Measurements from ENCODE around the gene FOLR3. TPM values are rescaled to one million over a fixed set of nuclear protein-coding genes. Genes with fewer than 3 reads are reported as not detected.
A peak's percentile ranks its signal among the peaks of the same experiment; 100 is the strongest.
"Not testable (repeated sequence)": the region's sequence is repeated elsewhere in the genome, so short reads cannot be mapped to it uniquely, and the experiment has no call there.

FOLR3 gene
- total RNA-seq, 4 donors from 2014 or later: 0.35 TPM; not detected in 3

DNA sequence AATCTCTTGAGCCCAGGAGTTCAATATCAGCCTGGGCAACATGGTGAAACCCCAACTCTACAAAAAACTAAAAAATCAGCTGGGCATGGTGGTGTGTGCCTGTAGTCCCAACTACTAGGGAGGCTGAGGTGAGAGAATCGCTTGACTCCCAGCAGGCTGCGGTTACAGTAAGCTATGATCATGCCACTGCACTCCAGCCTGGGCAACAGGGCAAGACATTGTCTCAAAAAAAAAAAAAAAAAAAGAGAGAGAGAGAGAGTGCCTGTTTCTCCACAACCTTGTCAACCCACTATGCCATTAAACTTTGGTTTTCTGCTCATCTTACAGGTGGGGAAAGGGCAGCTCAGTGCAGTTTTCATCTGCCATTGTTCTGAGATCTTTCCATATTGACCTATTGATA lies 5.1 kb downstream of the FOLR3 start:
- H3K27ac ChIP-seq: no peak overlapping the region
- no peaks in the 10 kb centered on the region for H3K36me3 ChIP-seq
- intact Hi-C loops (cut with DNase I): no loop called here
- DNase-seq: no peak
- no peaks in the 10 kb centered on the region for H3K9me3 ChIP-seq
- H3K4me3 ChIP-seq: no peak overlapping the region
- H3K4me1 ChIP-seq: peaks cover 7 to 49% (median 7%) of the 10 kb centered on the region in 3 donors
- H3K27me3 ChIP-seq: no peaks in the 10 kb centered on the region
- 81 to 100% methylated on average over 2 of the region's 2 CpGs for WGBS, 2 donors
- TF ChIP-seq POLR2A (IDR thresholded peaks at IDR 0.05): no peak
- TF ChIP-seq, protein P1, sequence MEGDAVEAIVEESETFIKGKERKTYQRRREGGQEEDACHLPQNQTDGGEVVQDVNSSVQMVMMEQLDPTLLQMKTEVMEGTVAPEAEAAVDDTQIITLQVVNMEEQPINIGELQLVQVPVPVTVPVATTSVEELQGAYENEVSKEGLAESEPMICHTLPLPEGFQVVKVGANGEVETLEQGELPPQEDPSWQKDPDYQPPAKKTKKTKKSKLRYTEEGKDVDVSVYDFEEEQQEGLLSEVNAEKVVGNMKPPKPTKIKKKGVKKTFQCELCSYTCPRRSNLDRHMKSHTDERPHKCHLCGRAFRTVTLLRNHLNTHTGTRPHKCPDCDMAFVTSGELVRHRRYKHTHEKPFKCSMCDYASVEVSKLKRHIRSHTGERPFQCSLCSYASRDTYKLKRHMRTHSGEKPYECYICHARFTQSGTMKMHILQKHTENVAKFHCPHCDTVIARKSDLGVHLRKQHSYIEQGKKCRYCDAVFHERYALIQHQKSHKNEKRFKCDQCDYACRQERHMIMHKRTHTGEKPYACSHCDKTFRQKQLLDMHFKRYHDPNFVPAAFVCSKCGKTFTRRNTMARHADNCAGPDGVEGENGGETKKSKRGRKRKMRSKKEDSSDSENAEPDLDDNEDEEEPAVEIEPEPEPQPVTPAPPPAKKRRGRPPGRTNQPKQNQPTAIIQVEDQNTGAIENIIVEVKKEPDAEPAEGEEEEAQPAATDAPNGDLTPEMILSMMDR (IDR thresholded peaks at IDR 0.05): no peak

DNA sequence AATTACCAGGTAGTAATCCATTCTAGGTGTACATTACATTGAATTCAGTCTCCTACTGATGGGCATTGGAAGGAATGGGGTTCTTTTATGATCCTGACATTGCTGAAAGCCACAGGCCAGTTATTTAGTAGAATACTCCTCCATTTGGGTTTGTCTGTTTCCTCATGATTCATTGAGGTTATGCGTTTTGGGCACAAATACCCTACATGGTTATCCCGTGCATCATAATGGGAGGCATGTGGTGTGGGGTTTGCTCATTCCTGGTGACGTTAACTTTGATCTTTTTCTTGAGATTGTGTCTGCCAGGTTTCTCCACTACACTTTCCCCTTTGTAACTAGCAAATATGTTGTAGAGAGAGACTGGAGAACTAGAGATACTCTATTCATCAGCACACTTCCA lies 5.5 kb downstream of the FOLR3 start:
- Histone ChIP-seq H3K4me3 (no peak overlapping the region), H3K36me3 (no peaks in the 10 kb centered on the region), H3K9me3 (no peaks in the 10 kb centered on the region), H3K27ac (peak overlapping the region in 1 of 4 donors; percentile 36), H3K27me3 (no peaks in the 10 kb centered on the region), H3K4me1 (peaks cover 4 to 45% (median 7%) of the 10 kb centered on the region in 3 donors)
- TF ChIP-seq, protein P1 (IDR thresholded peaks at IDR 0.05): no peak
- no peak for TF ChIP-seq POLR2A (IDR thresholded peaks at IDR 0.05)
- intact Hi-C loops (cut with DNase I): no loop called here
- no peak for DNase-seq
- WGBS, 2 donors: 19 to 26% methylated on average over 3 of the region's 3 CpGs

DNA sequence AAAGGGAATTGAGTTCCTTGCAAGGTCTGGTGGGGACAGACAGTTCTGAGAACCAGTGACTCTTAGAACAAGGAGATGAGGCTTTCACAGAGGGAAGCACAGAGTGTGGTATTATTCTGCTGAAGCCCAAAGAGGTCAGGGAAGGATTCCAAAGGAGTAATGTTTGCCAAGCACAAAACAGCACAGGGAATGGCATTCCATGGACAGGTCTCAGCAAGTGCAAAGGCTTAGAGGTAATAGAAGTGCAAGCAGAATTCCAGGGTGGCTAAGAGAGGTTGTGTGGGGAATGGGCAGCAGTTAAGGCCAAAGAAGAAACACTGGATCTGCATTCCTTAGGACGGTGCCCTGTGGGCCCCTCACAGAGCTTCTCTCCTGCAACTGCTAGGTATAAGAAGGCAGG lies 6.6 kb downstream of the FOLR3 start:
- 50% methylated on average over 1 of the region's 1 CpG for WGBS, 2 donors
- H3K4me1 ChIP-seq: peaks cover 2 to 35% (median 2%) of the 10 kb centered on the region in 3 donors
- H3K9me3 ChIP-seq; H3K36me3 ChIP-seq; H3K4me3 ChIP-seq; DNase-seq; intact Hi-C loops (cut with DNase I); H3K27me3 ChIP-seq; H3K27ac ChIP-seq: not testable (repeated sequence)

DNA sequence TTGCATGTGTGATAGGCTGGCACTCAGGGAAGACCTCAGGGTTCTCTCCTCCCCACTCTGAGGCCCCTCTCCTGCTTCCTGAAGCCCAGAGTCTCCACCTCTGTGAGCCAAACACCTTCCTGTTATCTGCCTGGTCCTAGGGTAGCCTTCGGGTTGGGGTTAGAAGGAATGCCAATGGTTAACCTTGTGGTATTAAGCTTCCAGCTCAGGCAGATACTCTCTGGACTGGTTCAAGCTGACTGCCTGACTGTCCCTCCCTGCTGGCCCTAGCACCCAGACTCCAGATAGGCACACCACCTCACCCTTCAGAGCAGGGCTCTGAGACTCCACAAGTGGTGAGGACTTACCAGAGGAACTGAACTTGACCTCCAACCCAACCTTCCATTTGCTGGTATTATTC lies 7.0 kb downstream of the FOLR3 start:
- H3K4me3 ChIP-seq; H3K36me3 ChIP-seq; H3K27me3 ChIP-seq; DNase-seq; H3K9me3 ChIP-seq; intact Hi-C loops (cut with DNase I): not testable (repeated sequence)
- H3K27ac ChIP-seq: peak overlapping the region in 1 of 4 donors; percentile 10
- H3K4me1 ChIP-seq: peaks cover 0 to 31% (median 2%) of the 10 kb centered on the region in 3 donors
- no CpG with 5 or more reads among the region's 1 CpG for WGBS, 2 donors

DNA sequence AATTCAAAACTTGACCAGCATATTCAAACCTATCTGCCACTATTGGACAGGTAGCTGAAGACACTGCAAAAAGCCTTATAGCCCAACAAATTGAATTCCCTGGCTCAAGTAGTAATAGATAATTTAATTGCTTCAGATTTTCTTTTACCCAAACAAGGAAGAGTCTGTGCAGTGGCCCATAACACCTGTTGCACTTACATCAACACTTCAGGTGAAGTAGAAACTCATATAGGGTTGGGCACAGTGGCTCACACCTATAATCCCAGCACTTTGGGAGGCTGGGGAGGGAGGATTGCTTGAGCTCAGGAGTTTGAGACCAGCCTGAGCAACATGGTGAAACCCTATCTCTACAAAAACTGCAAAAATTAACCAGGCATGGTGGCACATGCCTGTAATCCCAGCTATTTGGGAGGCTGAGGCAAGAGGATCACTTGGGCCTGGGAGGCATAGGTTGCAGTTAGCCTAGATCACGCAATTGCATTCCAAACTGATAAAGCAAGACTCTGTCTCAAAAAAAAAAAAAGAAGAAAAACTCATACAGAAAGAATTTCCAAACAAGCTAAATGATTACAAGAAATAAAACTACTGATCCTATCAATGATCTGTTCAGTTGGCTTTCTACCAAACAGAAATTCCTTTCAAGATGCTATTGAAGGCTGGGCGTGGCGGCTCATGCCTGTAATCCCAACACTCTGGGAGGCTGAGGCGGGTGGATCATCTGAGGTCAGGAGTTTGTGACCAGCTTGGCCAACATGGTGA lies 9.5 kb downstream of the FOLR3 start:
- Histone ChIP-seq H3K27ac (peak overlapping the region in 1 of 4 donors; percentile 9), H3K27me3 (no peaks in the 10 kb centered on the region), H3K36me3 (no peaks in the 10 kb centered on the region), H3K4me3 (no peak overlapping the region), H3K4me1 (peaks cover 0 to 24% (median 2%) of the 10 kb centered on the region in 3 donors), H3K9me3 (no peaks in the 10 kb centered on the region)
- intact Hi-C loops (cut with DNase I): no loop called here
- 46 to 53% methylated on average over 4 of the region's 4 CpGs for WGBS, 2 donors
- TF ChIP-seq, protein P1 (IDR thresholded peaks at IDR 0.05): no peak
- TF ChIP-seq POLR2A (IDR thresholded peaks at IDR 0.05): no peak
- no peak for DNase-seq

DNA sequence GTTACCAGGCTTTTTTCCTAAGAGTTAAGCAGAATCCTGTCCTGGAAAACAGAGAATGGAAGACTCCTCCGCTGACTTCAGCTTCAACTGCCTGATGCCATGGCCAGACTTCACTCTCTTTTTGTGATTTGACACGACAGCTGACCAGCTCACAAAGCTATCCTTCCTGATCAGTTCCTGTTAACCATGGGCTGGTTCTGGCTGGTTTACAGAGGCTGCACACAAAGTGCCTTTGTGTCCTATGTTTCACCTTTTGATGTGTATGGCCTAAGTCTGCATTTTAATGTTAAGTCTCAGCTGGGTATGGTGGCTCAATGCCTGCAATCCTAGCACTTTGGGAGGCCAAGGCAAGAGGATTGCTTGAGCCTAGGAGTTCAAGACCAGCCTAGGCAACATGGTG lies 11.1 kb downstream of the FOLR3 start:
- TF ChIP-seq, protein P1 (IDR thresholded peaks at IDR 0.05): no peak
- TF ChIP-seq POLR2A (IDR thresholded peaks at IDR 0.05): no peak
- peaks cover 0 to 16% (median 1%) of the 10 kb centered on the region in 3 donors for H3K4me1 ChIP-seq
- no peaks in the 10 kb centered on the region for H3K9me3 ChIP-seq
- no peak for DNase-seq
- WGBS, 2 donors: 44 to 59% methylated on average over 2 of the region's 2 CpGs
- no peak overlapping the region for H3K4me3 ChIP-seq
- intact Hi-C loops (cut with DNase I): no loop called here
- no peaks in the 10 kb centered on the region for H3K36me3 ChIP-seq
- no peaks in the 10 kb centered on the region for H3K27me3 ChIP-seq
- H3K27ac ChIP-seq: no peak overlapping the region
